Mesenteric fat pad (tissue), 1 donor: ENCODE results near the gene NHSL1. TPM values are rescaled to one million over a fixed set of nuclear protein-coding genes. Genes with fewer than 3 reads are reported as not detected.
"Not testable (repeated sequence)": the region's sequence is repeated elsewhere in the genome, so short reads cannot be mapped to it uniquely, and the experiment has no call there.

Experiments used
- DNase-seq: peaks from one replicate; pipeline ENCODE4 v3.0.0-alpha.2; 2020; ENCODE audit warnings: low spot score
- total RNA-seq: library from RNA; stranded (reverse); fragmentation: NEBNext Ultra II Directional; extraction: Animal tissue kit (Norgen Biotek cat#: 25700); gene quantifications from one replicate; pipeline ENCODE4 v1.2.1, GENCODE V29; 2021
- donor health status: DM: yes; HTN: yes; CAD: no.

NHSL1 gene
- total RNA-seq, 1 donor from 2014 or later: 11.9 TPM

GRCh38 chr6:138428944-138429598 lies 70.2 kb downstream of the NHSL1 start:
- no peak for DNase-seq

- no peak for DNase-seq
Observed at GRCh38 chr6:138427701-138428100, 71.6 kb downstream of the NHSL1 start.

- DNase-seq: no peak
Observed at GRCh38 chr6:138426500-138427123, 72.7 kb downstream of the NHSL1 start.

GRCh38 chr6:138425256-138425655 lies 74.0 kb downstream of the NHSL1 start:
- not testable (repeated sequence) for DNase-seq

- DNase-seq: no peak
Observed at GRCh38 chr6:138424004-138424904, 75.0 kb downstream of the NHSL1 start.

GRCh38 chr6:138422861-138423260 lies 76.4 kb downstream of the NHSL1 start:
- DNase-seq: no peak

GRCh38 chr6:138421608-138422007 lies 77.7 kb downstream of the NHSL1 start:
- no peak for DNase-seq

- no peak for DNase-seq
Observed at GRCh38 chr6:138421089-138421488, 78.2 kb downstream of the NHSL1 start.

GRCh38 chr6:138420356-138420755 lies 78.9 kb downstream of the NHSL1 start:
- no peak for DNase-seq

GRCh38 chr6:138419766-138420165 lies 79.5 kb downstream of the NHSL1 start:
- DNase-seq: no peak

GRCh38 chr6:138418118-138418742 lies 81.1 kb downstream of the NHSL1 start:
- no peak for DNase-seq

- no peak for DNase-seq
Observed at GRCh38 chr6:138417493-138418117, 81.7 kb downstream of the NHSL1 start.

GRCh38 chr6:138416206-138416605 lies 83.1 kb downstream of the NHSL1 start:
- no peak for DNase-seq

- no peak for DNase-seq
Observed at GRCh38 chr6:138415125-138415524, 84.2 kb downstream of the NHSL1 start.

GRCh38 chr6:138410972-138411880 lies 88.1 kb downstream of the NHSL1 start:
- DNase-seq: no peak

- DNase-seq: no peak
Observed at GRCh38 chr6:138410048-138410735, 89.1 kb downstream of the NHSL1 start.

GRCh38 chr6:138406443-138406842 lies 92.9 kb downstream of the NHSL1 start:
- DNase-seq: no peak

GRCh38 chr6:138405816-138406413 lies 93.4 kb downstream of the NHSL1 start:
- no peak for DNase-seq
